BE2C (cell line): Measurements from ENCODE around the gene KANSL3.

Experiments used
- DNase-seq: peaks from one replicate; pipeline ENCODE4 v3.0.0-alpha.2; 2020
- H3K27me3 ChIP-seq: fragments of 250-450 bp; sonication (Bioruptor Pico); 2 replicates; pipeline ENCODE4 v1.5.1; 2020; ENCODE audit warnings: mild to moderate bottlenecking
- H3K36me3 ChIP-seq: fragments of 250-450 bp; sonication (Bioruptor Pico); 2 replicates; pipeline ENCODE4 v1.5.1; 2020; ENCODE audit warnings: mild to moderate bottlenecking
- H3K4me1 ChIP-seq: fragments of 250-450 bp; sonication (Bioruptor Pico); 2 replicates; pipeline ENCODE4 v1.5.1; 2020
- H3K4me3 ChIP-seq: 2 replicates; pipeline ENCODE4 v1.5.1; 2011; ENCODE audit warnings: low read depth, low read length
- H3K9me3 ChIP-seq: fragments of 250-450 bp; sonication (Bioruptor Pico); 2 replicates; pipeline ENCODE4 v1.5.1; 2020
- CTCF ChIP-seq: IDR thresholded peaks from 2 replicates; pipeline ENCODE4 v1.5.1; 2012; ENCODE audit warnings: mild to moderate bottlenecking, low read depth, low read length

KANSL3 gene

DNA sequence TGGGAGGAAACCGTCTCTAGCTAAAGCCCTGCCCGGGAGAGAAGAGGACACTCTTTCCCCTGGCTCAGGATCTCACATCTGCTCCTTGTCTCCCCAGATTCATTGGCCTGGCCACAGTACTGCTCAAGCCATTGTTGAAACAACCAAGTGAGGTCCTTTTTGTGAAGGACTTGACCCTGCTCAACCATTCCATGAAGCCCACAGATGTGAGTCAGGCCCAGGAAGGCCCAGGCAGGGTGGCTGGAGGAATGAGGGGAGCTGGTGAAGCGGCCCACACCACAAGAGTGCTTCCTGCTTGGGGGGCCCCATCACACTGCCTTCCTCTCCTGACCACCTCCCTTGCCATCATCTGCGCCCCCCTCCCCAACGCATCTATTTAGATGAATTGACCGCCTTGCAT, 9.6 kb upstream of the KANSL3 start:
- no peak for TF ChIP-seq CTCF
- no peaks in the 10 kb centered on the region for H3K9me3 ChIP-seq
- no peaks in the 10 kb centered on the region for H3K36me3 ChIP-seq
- no peaks in the 10 kb centered on the region for H3K27me3 ChIP-seq
- no peak overlapping the region for H3K4me3 ChIP-seq
- no peak for DNase-seq
- H3K4me1 ChIP-seq: no peaks in the 10 kb centered on the region

DNA sequence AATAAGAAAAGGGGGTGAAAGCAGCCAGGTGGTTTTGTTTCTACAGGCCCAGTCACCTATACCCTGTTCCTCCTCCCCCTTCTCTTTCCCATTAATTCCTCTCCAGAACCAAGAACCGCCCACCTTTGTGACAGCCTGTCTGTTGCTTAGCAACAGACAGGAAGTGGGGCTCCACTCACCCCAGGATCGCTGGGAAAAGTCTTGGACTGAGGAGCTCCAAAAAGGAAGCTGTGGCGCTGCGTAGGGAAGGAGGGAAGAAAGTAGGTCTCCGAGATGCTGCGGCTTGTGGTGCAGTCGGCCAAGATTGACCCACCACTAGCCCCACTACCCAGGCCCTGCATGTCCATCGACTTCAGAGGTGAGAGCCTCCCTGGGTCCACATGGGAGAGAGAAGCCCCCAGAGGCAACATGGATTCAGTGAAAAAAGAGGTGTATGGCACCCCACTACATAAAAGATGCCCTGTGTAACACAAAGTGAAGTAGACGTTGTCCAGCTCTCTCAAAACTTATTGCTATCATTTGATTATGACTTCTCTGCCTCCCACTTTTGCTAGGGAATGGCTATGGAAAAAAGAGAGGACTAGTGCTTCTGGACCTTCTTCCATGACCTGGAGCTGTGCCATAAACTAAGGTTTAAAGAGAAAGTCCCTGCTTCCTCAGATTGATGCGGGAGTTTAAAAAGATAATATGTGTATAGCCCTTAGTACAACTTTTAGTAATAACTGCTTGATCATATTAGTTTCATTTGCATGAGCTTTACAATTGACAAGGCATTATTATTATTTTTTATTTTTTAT, 4.7 kb upstream of the KANSL3 start, which contains the start of gene FER1L5:
TSS of gene FER1L5 (plus strand) at position 201 of the 797 bp plus-strand sequence. CDS start at position 274, 73 bp downstream.
- H3K36me3 ChIP-seq: no peaks in the 10 kb centered on the region
- H3K4me3 ChIP-seq: no peak within 1 kb of the TSS
- no peaks in the 10 kb centered on the region for H3K9me3 ChIP-seq
- no peak for TF ChIP-seq CTCF
- no peaks in the 10 kb centered on the region for H3K4me1 ChIP-seq
- DNase-seq: no peak
- H3K27me3 ChIP-seq: no peaks in the 10 kb centered on the region

DNA sequence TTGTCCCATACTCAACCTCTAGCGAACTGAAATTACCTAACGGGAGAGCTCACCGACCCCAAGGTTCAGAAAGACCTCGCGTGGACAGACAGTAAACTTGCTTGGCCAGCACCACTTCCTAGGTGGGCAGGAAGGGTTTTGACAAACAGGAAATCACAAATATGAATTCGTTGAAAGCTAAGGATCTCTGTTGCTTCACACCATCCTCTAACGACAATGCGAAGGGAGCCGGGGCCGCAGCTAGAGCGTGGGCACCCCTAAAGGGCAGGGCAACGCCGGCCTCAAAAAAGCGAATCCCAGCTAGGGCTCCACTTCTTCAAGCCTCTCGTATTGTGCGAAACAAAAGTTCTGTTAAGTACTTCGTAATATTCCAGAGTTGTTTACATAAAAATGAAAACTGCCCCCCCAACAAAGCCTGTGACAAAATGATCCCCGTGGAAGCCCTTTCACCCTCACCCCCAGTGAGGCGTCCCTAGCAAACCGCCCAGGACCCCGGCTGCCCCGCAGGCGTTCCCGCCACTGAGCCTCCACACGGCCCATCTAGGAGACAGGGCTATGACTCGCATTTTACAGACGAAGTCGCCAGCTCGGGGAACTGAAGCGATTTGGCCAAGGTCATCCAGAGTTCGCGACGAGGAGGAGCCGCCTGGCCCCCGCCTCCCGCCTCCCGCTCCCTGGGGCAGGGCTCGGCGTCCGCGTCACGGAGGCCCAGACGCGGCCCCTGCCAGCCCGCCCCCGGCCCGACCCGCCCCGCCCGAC, 548 bp downstream of the KANSL3 start:
- Histone ChIP-seq H3K9me3 (no peaks in the 10 kb centered on the region), H3K36me3 (no peaks in the 10 kb centered on the region), H3K4me1 (no peaks in the 10 kb centered on the region), H3K4me3 (peak overlapping the region; percentile 72), H3K27me3 (no peaks in the 10 kb centered on the region)
- peak; percentile 75 for DNase-seq
- TF ChIP-seq CTCF: no peak

- no peak for TF ChIP-seq CTCF
- no peaks in the 10 kb centered on the region for H3K4me1 ChIP-seq
- no peak for DNase-seq
Measured at GRCh38 chr2:96636551-96637171, 1.5 kb downstream of the KANSL3 start.

GRCh38 chr2:96633641-96634040, 4.5 kb downstream of the KANSL3 start:
- H3K4me3 ChIP-seq: no peak overlapping the region
- DNase-seq: no peak
- no peak for TF ChIP-seq CTCF
- H3K9me3 ChIP-seq: no peaks in the 10 kb centered on the region
- no peaks in the 10 kb centered on the region; the same call in 1 of the 2 replicates for H3K36me3 ChIP-seq
- H3K4me1 ChIP-seq: no peaks in the 10 kb centered on the region
- no peaks in the 10 kb centered on the region for H3K27me3 ChIP-seq

More at GRCh38 chr2:96636551-96637171, 1.5 kb downstream of the KANSL3 start:
- Histone ChIP-seq H3K9me3 (no peaks in the 10 kb centered on the region), H3K27me3 (no peaks in the 10 kb centered on the region), H3K4me3 (peak overlapping the region; percentile 72), H3K36me3 (no peaks in the 10 kb centered on the region)
